ENCODE data around the gene TRPM5. TPM values are rescaled to one million over a fixed set of nuclear protein-coding genes. Genes with fewer than 3 reads are reported as not detected.

Gene TRPM5
- total RNA-seq, 1 donor from 2014 or later: 0.05 TPM

DNA sequence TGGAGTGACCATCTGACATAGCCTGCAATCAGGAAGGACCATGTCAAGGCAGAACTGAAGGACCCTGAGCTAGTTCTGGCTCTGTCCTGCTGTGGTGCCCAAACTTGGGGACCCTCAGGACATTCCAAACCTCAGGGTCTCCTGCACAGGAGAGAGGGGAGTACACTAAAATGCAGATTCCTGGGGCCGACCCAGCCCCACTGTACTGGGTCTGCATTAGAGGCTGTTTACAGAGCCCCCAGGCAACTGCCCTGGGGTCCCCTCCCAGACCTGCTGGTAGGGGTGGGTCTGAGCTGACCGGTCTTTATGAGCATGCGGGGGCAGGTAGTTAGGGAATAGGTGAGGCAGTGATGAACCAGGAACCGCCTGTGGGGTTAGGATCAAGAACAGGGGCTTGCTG lies 6.8 kb downstream of the TRPM5 start:
- no peak for DNase-seq (ENCODE audit: low read depth)

DNA sequence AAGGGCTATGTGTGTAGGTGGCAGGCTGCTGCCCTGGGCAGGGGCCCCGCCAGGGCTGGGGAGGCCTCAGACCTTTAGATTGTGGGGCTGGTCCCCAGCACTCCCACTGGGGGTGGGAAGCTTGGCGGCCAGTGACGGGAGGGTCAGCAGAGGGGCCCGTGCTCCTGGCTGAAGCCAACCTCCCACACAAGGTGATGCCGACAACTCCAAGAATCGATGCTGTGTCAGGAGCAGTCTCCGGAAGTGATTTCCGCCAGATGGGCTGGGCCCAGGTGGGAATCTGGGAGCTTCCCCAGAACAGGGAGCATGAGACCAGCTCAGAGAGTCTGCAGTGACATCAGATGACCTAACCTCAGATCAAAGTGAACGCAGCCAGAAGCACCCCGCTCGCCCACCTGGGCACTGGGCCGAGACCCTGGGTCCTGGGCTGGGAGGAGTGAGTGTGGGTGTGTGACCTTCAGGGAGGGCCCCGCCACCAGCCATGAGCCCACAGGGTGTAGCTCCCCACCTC lies 7.7 kb downstream of the TRPM5 start:
- no peak for DNase-seq (ENCODE audit: low read depth)

DNA sequence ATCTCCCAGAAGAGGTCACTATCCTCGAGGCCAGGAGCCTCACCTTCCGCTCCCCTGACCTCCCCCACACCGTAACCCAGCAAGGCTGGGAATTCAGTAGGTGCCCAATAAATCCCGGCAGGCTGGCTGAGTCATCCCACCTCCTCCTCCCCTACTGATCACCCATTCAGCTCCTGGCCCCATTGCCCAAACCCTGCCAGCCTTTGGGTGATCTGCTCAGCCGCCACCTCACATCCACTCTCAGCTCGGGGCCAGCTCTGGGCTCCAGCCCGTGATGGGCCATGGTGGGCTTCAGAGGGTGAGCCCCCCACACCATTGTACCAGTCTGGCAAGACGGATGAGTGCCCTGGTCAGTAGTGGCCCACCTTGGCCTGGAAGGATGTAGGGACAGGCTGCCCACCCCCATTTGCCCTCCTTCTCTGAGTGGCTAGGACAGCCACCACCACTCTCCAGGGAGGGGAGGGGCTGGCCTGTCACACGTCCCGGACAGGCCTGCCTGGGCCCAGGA lies 8.2 kb downstream of the TRPM5 start:
- DNase-seq (ENCODE audit: low read depth): no peak

DNA sequence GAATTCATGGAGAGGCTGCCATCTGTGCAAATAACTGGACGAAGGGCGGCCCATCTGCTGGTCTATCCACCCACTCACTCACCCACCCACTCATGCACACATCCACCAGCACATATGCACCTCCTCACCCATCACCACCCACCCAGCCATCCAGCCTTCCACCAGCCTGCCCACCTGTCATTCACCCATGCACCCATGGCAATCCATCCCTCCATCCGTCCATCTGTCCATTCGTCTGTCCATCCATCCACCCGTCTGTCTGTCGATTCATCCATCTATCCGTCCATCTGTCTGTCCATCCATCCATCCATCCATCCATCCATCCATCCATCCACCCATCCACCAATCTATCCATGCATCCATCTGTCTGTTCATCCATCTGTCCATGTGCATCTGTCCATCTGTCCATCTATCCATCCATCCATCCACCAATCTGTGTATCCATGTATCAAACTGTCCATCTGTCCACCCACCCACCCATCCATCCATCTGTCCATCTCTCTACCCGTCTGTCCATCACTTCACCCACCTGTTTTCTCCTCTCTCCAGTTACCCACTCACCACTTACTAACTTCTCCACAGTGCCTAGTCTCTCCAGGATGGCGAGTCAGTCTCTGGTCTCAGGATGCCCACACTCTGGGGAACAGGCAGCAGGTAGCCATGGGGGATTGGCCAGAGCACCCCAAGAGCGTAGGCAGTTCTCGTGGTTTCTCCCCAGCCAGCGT lies 8.9 kb downstream of the TRPM5 start:
- DNase-seq (ENCODE audit: low read depth): no peak

DNA sequence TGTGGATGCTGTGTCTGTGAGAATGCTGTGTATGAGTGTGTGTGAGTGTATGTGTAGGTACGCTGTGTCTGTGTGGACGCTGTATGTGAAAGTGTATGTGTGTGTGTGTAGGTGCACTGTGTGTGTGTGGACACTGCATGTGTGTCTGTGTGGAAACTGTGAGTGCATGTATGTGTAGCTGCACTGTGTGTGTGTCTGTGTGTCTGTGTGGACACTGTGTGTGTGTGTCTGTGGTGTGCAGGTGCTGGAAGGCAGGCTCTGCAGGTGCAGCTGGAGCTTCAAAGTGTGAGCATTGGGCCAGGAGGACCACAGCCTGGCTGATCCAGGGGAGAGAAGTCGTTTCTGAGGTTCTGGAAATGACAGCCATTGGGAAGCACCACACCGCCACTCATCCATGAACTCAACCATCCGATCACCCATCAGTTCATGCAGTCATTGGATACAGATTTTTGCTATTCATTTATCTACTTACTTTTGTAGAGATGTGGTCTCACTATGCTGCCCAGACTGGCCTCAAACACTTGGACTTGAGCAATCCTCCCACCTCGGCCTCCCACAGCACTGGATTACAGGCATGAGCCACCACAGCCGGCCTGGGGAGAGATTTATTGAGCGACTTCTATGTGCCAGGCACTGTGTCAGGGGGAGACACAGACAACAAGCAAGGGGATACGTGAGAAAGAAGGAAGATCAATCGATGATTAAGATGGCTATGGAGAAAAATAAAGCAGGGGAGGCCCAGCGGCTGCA lies 9.6 kb downstream of the TRPM5 start:
- DNase-seq (ENCODE audit: low read depth): no peak

DNA sequence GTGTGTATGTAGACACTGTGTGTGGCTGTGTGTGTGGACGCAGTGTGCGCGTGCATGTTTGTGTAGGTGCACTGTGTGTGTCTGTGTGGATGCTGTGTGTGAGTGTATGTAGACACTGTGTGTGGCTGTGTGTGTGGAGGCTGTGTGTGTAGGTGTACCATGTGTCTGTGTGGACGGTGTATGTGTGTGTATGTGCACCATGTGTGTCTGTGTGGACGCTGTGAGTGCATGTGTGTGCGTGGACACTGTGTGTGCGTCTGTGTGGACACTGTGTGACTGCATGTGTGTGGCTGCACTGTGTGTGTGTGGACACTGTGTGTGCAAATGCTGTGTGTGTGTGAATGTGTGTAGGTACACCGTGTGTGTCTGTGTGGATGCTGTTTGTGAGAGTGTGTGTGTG lies 10.3 kb downstream of the TRPM5 start:
- DNase-seq (ENCODE audit: low read depth): no peak

DNA sequence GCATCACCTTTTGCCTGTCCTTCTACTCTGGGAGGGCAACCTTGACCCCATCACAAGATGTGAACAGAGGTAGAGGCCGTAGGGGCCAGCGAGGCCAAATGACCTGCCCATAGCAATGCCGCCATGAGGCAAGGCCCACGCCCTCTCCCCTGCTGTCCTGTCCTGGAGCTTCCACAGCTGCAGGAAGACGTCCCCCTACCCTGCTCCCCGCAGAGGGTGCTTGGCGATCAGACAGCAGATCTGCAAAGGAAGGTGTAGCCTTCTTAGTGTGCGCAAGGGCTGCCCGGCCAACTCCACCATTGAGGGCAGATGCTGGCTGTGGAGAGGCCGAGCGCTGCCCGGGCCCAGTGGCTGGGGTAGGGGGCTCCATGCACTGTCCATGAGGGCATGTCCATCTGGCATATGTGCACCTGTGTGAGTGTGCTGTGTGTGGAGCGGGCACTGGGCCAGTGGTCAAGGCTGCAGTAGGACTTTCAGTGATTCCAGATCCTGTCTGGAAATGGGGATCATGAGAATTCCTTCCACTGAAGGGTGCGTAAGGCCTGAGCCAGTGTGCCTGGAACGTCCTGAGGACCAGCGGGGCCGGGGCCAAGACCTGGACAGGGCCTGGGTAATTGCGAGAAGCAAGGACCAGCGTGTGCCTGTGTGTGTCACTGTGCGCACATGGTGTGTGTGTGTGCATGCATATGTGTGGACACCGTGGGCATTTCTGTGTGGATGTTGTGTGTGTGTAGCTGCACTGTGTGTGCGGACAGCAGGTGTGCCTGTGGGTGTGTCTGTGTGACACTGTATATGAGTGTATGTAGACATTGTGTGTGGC lies 11.0 kb downstream of the TRPM5 start:
- DNase-seq (ENCODE audit: low read depth): no peak

DNA sequence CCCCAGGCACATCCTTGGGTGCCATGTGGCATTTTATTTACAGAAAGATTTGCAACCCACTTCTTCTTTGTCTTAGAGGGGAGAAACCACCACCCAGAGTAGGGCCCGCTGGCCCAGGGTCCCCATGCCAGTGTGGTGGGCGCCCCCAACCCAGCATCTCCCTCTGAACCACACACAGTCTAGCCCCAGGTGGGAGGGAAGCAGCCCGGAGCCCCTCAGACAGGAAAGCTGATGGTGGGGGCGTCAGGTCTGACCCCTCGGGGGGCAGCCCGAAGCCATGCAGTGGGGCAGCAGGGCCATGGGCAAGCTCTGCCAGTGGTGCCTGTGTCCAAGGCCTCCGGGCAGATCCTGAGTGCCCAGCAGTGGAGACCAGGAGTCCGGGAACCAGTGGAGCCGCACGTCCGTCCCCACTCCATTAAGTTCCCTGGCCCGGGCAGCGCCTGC lies 11.7 kb downstream of the TRPM5 start:
- no peak for DNase-seq (ENCODE audit: low read depth)

DNA sequence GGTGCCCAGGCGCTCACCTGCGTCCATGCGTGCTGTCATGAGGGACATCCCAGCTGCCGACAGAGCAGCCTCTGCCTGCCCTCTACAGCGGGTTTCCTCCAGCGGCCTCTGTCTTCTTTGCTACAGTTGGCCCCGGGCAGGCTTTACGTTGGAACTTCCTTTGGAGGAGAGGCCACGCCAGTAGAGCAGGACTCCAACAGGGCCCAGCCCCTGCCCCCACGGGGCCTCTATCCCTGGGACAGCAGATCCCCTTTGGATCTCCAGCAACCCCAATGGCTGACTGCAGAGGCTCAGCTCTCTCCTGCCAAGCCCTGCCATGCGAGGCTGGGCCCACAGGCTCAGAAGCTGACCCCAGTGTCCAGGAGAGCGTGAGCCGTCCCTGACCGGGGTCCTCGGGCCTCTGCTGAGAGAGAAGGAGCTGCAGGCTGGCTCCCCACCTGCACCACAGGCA lies 12.1 kb downstream of the TRPM5 start:
- no peak for DNase-seq (ENCODE audit: low read depth)

DNA sequence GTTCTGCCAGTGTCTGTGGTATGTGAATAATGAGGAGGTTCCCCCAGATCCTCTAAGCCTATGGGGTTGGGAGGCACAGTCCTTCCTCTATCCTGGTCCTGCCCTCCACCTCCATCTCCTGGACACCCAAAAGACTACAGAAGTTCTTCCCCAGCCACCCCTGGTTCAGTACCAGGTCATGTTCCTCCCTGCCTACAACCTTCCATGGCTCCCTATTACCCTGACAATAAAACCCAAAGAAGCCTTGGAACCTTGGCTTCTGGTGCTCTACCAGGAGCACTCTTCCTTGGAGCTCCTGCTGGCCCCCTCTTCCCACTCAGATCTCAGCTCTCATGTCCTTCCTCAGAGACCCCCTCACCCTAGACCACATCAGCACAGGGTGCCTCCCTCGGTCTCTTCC lies 12.9 kb downstream of the TRPM5 start:
- DNase-seq (ENCODE audit: low read depth): no peak

DNA sequence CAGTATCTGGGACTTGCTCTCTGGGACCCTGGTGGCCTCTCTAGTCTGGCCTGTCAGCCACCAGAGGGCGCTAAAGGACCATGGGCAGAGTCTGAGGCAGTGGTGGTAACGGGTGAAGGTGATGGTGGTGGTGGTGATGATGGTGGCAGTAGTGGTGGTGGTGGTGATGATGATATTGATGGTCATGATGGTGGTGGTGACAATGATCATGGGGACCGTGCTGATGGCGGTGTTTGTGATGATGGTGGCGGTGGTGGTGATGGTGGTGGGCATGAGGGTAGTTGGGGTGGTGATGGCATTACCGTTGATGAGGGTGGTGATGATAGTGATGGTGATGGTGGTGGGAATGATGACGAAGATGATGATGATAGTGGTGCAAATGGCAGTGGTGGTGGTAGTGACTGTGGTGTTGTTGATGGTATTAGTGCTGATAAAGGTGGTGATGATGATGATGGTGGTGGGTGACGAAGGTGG lies 16.0 kb downstream of the TRPM5 start:
- peak; percentile 21 for DNase-seq (ENCODE audit: low read depth)

DNA sequence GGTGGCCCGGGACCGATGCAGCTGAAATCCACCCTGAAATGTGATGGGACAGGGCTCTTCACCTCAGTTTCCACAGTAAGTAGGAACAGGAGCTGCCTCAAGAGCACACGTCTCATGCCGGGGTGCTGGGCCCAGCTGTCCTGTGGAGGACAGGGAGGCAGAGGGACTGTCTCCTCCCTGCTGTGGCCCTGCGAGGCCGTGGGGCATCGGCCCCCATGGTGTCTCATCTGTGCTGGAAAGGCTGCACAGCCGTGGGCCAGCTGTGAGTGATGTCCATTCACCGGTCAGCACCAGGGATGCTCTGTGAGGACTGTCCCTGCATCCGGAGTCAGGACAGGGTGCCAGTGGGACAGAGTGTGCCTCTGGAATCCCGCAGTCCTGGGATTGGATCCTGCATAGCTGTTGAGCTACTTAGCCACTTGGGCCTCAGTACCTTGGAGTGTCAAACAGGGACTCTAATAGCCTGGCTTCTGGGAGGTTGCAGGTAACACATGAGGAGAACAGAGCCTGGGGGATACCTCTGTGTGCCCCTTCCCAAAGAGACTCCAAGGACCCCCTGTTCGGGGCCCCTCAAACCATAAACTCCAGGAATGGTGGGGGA lies 16.5 kb downstream of the TRPM5 start:
- DNase-seq (ENCODE audit: low read depth): no peak

DNA sequence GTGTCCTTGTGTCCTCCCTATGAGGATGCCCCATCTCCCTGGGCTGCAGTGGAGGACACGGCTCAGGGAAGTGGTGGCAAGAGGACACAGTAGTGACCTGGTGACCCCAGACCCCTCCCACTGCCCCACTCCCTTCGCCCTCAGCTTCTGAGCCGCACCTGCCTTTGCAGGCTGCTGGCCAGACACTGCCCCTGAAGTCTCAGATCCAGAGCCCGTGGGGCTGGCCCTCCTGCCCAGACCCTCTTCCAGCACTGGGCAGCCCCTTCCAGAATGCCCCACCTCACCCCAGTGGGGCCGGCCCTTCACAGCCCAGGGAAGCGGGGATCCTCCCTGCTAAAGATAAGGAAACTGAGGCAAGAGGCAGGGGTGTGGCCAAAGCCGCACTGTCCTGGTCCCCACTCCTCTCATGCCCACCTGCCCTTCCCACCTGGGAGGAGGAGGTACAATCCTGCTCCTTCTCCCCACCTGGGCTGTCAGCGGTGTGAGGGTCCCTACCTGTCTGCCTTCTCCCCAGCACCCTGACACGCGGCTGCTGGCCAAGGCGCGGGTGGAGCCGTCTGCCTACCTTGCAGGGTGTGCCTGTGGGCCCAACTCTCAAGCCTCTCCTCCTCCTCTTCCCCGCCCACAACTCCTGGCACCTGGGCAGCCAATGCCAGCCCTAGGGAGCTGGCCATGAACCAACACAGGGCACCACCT lies 17.3 kb downstream of the TRPM5 start:
- DNase-seq (ENCODE audit: low read depth): no peak

DNA sequence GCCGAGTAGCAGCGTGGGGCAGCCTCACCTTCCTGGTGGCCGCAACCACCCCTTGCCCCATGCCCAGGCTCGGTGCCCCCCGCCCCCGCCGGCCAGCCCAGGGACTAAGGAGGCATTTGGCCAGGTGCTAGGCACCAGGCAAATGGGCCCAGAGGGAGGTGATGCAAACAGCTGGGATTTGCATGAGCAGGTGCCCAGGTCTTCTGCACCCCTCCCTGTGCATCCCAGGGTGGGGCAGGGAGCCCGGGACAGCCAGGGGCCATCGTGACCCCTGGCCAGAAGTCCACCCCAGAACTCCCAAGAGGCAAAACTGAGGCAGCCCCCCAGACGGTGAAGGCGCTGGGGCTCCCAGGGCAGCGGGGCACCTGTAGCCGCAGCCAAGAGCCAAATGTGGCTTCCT lies 18.1 kb downstream of the TRPM5 start:
- DNase-seq (ENCODE audit: low read depth): no peak

DNA sequence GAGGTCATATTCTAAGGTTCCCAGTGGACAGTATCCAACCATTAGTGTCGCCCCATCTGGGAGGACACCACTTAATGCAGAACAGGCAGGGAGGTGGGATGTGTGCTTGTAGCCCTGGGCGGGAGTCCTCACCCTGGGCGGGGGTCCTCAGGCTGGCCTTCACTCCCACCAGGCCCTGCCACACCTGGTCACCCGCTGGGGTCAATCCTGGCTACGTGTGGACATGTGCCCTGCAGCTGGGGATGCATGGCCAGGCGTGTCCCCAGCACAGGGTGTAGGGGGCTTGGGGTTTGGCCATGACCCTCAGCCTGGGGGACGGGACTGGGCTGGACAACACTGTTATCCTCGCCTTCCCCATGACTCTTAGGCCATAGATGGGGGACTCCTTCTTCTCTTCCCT lies 18.8 kb downstream of the TRPM5 start:
- no peak for DNase-seq (ENCODE audit: low read depth)

DNA sequence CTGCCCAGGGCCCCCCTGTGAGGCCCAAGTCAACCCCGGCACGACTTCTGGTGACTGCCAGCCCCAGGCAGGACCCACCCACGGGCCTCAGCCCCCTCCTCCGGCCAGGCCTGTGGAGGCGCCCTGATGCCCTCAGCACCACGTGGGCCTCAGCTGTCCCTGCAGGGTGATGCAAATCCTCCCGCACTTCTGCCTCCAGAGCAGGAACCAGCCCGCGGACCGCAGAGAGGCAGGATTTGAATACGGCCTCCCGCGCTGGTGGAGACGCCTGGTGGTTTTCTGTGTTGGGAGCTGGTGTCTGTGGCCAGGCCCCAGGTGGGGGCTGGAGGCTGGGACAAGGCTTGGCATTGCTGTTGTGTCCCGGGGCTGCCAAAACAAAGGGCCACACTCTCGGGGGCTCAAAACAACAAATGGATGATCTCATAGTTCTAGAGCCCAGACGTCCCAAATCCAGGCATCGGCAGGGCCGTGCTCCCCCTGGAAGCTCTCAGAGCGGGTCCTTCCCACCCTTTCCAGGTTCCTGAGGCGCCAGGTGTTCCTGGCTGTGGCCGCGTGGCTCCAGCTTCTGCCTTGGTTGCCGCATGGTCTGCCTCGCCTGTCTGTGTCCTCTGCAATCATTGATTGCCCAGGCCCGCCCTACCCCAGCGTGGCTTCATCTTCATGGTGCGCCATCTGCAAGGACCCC lies 19.4 kb downstream of the TRPM5 start:
- no peak for DNase-seq (ENCODE audit: low read depth)

DNA sequence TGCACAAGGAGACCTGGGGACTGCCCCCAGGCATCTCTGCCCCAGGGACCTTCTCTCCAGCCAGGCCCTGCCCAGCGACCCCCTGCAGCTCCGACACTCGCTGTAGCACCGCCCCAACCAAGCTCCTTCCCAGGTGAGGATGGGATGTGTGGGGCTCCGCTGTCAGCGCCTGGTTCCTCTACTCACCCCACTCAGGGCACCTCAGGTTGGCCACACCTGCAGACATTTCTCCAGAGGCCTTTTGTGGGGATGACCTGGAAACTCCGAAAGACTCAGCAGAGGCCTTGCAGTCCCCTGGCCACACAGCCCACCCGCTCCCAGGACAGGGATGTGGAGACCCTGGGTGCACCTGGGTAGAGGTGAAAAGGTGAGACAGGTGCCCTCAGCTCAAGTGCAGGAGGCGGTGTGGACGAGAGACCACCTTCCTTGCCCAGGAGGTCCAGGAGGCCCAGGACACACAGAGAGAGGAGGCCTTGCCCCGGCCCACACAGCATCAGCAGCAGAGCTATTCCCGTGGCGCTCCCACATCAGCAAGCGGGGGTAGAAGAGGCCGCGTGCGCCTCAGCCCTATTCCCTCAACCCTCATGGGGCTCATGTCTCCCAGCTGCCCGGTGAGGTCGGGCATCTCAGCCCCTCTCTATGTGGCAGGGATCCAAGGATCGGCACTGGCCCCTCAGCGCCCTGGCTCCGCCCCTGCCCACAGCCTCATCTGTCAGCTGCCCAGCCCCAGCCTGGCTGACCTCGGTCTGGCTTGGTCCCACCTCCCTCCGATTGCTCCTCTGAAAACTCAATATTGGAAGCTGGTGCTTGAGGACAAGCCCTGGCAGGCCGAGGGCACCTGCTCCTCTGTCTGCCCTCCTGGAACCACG lies 20.9 kb downstream of the TRPM5 start:
- no peak for DNase-seq (ENCODE audit: low read depth)

DNA sequence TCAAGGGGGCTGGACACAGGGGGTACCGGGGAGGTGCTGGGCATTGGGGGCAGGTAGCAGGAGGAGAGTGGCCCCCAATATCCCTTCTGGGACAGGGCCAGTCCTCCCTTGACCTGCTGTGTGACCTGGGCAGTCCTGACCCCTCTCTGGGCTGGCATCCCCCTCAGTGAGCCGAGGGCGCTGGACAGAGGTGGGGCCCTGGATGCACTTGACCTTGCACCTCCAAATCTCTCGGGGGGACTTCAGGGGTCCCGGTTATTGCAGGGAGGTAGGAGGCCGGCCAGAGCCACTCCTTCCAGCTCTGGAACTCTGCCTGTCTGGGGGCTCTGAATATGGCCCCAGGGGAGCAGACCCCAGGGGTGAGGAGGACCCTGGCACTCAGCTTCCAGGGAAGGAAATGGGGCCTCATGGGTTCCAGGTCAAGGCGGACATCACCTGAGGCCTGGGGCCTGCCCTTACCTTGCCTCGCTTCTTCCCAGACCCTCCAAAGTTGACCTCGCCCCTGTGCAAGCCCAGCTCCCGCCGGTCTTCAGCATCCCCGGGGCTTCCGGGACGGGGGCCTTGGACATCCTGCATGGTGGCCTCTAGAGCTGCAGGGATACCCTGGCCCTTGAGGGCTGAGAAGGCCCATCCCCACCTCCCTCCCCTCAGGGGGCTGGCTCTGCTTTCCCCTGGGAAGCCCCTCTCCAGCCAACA lies 21.7 kb downstream of the TRPM5 start:
- no peak for DNase-seq (ENCODE audit: low read depth)

DNA sequence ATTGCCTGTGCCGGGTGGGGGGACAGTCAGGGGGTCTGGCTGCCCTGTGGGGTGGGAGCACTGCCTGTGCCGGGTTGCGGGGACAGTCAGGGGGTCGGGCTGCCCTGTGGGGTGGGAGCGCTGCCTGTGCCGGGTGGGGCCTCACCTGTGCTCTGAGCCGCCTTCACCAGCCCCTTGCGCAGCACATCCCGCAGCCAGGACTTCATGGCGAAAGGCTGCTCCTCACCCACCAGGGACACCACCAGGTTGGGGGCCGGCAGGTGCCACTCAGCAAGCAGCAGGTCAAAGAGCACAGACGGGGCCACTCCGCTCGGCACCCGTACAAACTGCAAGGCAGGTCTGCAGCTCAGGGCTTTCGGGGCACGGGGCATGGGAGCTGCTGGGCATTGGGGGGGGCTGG lies 22.3 kb downstream of the TRPM5 start:
- DNase-seq (ENCODE audit: low read depth): no peak
